ENCODE data around the gene LDB2. TPM values are rescaled to one million over a fixed set of nuclear protein-coding genes. Genes with fewer than 3 reads are reported as not detected.

The LDB2 gene
- total and polyA plus RNA-seq, 3 donors from 2014 or later = 14.6 to 17.8 (median 15.7) TPM

DNA sequence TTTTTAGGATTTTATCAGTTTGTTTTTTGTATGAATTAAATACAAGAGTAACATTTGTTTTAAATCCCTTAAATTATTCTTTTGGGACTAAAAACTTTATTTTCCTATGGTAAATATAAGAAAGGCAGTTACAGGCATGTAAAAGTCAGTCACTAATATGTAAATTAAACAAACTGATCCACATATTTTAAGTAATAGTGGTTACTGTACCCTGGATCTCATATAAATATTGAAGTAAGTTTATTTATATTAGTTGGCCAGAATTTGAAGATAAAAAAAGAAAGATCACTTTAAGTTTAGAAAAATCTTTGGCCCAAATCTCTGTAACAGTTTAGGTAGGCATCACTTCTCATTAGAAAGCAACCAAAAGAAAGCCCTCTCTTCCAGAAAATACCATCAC lies 45.8 kb downstream of the LDB2 start:
- intact Hi-C loops (cut with DNase I; ENCODE audit: low total_unique reads) = no loop called here
- no peaks in the 10 kb centered on the region for H3K36me3 ChIP-seq (ENCODE audit: low read depth, missing control alignments)
- no peaks in the 10 kb centered on the region for H3K9me3 ChIP-seq
- no peak for DNase-seq
- no peaks in the 10 kb centered on the region for H3K4me1 ChIP-seq
- H3K4me3 ChIP-seq = no peak overlapping the region
- no peak overlapping the region for H3K27ac ChIP-seq
- no peaks in the 10 kb centered on the region for H3K27me3 ChIP-seq
- TF ChIP-seq POLR2A (IDR thresholded peaks at IDR 0.05) (no peak), CTCF (IDR thresholded peaks at IDR 0.05) (no peak)

- Histone ChIP-seq H3K27ac (no peak overlapping the region), H3K4me1 (no peaks in the 10 kb centered on the region), H3K4me3 (no peak overlapping the region), H3K9me3 (no peaks in the 10 kb centered on the region), H3K27me3 (no peaks in the 10 kb centered on the region), H3K36me3 (ENCODE audit: low read depth, missing control alignments) (no peaks in the 10 kb centered on the region)
- intact Hi-C loops (cut with DNase I; ENCODE audit: low total_unique reads) = no loop called here
- 68 to 87% methylated on average over 2 of the region's 2 CpGs for WGBS, 2 donors
- TF ChIP-seq CTCF (IDR thresholded peaks at IDR 0.05) = no peak
- no peak for TF ChIP-seq POLR2A (IDR thresholded peaks at IDR 0.05)
- DNase-seq = no peak
These were observed 46.2 kb downstream of the LDB2 start for GRCh38 chr4:16852228-16852627.

- Histone ChIP-seq H3K4me1 (peaks cover 9% of the 10 kb centered on the region), H3K36me3 (ENCODE audit: low read depth, missing control alignments) (no peaks in the 10 kb centered on the region), H3K9me3 (no peaks in the 10 kb centered on the region), H3K27me3 (no peaks in the 10 kb centered on the region), H3K27ac (no peak overlapping the region), H3K4me3 (no peak overlapping the region)
- intact Hi-C loops (cut with DNase I; ENCODE audit: low total_unique reads) = no loop called here
- 82 to 100% methylated on average over 2 of the region's 2 CpGs for WGBS, 2 donors
- no peak for DNase-seq
- TF ChIP-seq CTCF (IDR thresholded peaks at IDR 0.05) (no peak), POLR2A (IDR thresholded peaks at IDR 0.05) (no peak)
These were observed 51.8 kb downstream of the LDB2 start for GRCh38 chr4:16846540-16847117.

DNA sequence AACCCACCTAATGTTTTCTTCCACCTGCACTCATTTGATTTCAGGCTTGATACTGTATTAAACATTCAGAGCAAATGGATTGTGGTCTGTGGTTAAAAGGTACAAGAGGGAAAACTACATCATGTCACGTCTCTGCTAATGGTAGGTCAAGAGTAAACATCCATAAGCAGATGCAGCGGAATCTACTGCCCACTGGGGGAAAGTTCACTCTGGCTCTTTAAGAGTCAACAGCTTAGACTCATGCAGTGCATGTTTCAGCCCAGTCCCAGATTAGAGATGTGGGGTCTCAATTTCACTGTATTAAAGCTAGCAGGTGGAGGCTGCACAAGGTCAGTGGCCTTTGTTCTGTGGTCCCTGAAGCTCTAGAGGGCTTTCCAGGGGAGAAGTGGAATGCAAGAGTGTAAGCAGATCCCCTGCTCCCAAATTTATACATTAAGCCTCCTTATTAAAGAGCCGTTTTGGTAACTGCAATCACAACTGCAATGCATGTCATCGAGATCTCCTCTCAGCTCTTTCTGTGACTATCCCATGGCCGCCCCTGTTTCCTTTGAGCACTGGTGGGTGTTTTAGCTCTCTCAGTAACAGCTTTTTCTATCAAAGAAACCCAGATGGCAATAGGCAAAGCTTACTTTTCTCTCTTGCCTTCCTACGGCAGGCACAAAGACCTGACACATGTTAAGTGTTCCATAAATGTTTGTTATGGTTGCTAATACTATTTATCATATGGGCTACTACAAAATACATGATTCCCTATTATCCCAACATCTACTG lies 53.4 kb downstream of the LDB2 start:
- H3K27me3 ChIP-seq = no peaks in the 10 kb centered on the region
- intact Hi-C loops (cut with DNase I; ENCODE audit: low total_unique reads) = no loop called here
- no peak for DNase-seq
- TF ChIP-seq POLR2A (IDR thresholded peaks at IDR 0.05) = no peak
- no peak for TF ChIP-seq CTCF (IDR thresholded peaks at IDR 0.05)
- peaks cover 9% of the 10 kb centered on the region for H3K4me1 ChIP-seq
- no peak overlapping the region for H3K27ac ChIP-seq
- WGBS, 2 donors = 63 to 64% methylated on average over 6 of the region's 6 CpGs
- no peaks in the 10 kb centered on the region for H3K9me3 ChIP-seq
- H3K36me3 ChIP-seq (ENCODE audit: low read depth, missing control alignments) = no peaks in the 10 kb centered on the region
- H3K4me3 ChIP-seq = no peak overlapping the region
